Endothelial cell of umbilical vein (primary cell): ENCODE results near the gene CELF2. TPM values are rescaled to one million over a fixed set of nuclear protein-coding genes. Genes with fewer than 3 reads are reported as not detected.

Experiments
- BruUV-seq: library from RNA; stranded (reverse); fragments of 400-500 nt; replicated peaks from 2 replicates; lab custom pipeline; 2021; lab: Mats Ljungman, UMichigan
- CTCF ChIA-PET: fragments of 300-600, 350-600 bp; sonication (Branson Sonifier 250); formaldehyde crosslinking; loops from one replicate; lab custom pipeline; 2021; ENCODE audit warnings: antibody characterized with exemption, inconsistent platforms; lab: Charles Lee
- POLR2A ChIA-PET: fragments of 300-600, 350-600 bp; sonication (Branson Sonifier 250); formaldehyde crosslinking; loops from one replicate; lab custom pipeline; 2021; ENCODE audit warnings: antibody characterized with exemption, inconsistent platforms; lab: Charles Lee
- DNase-seq: peaks from one replicate; pipeline ENCODE4 v3.0.0-alpha.2; 2011; ENCODE audit warnings: low read depth, low spot score
- FAIRE-seq: peaks from 2 replicates; lab custom pipeline; 2011; peaks lifted over from hg19 to GRCh38; lab: Jason Lieb, UNC
- H2AFZ ChIP-seq: 2 replicates; pipeline ENCODE4 v1.6.0; 2012; ENCODE audit warnings: low read depth, low read length, control low read depth, inconsistent platforms
- H3K27ac ChIP-seq: 2 replicates; pipeline ENCODE4 v1.5.1; 2011; ENCODE audit warnings: low read depth, mild to moderate bottlenecking, control low read depth, low read length, moderate library complexity; ENCODE audit not compliant: insufficient read depth
- H3K27me3 ChIP-seq, 2 experiments: 2 replicates each; pipeline versions ENCODE4 v1.6.0 to v1.6.1; 2011; ENCODE audit warnings: low read length in 2 of 2, mixed read lengths in 1 of 2; ENCODE audit not compliant: control insufficient read depth in 2 of 2, insufficient read depth in 2 of 2
- H3K36me3 ChIP-seq, 2 experiments: 2 replicates in 1 of 2; 3 replicates in 1 of 2; pipeline ENCODE4 v1.5.1; 2011; ENCODE audit warnings: low read length in 2 of 2, mild to moderate bottlenecking in 1 of 2, moderate library complexity in 1 of 2; ENCODE audit not compliant: control insufficient read depth in 2 of 2, insufficient read depth in 2 of 2; ENCODE audit errors: extremely low read depth in 1 of 2
- H3K4me1 ChIP-seq: 3 replicates; pipeline ENCODE4 v1.5.1; 2011; ENCODE audit warnings: mild to moderate bottlenecking, low read length; ENCODE audit not compliant: control insufficient read depth, insufficient read depth; ENCODE audit errors: extremely low read depth
- H3K4me2 ChIP-seq: 2 replicates; pipeline ENCODE4 v1.6.1; 2011; ENCODE audit warnings: low read length, control low read depth, mixed read lengths; ENCODE audit not compliant: insufficient read depth
- H3K4me3 ChIP-seq, 3 experiments: fragments of 200-600 bp in 1 of 3; sonication (generic), shearing (Covaris generic) in 1 of 3; replicated peaks in 1 of 3; 2 replicates each; pipeline ENCODE4 v1.5.1; 2011 to 2016; ENCODE audit warnings: control low read depth in 3 of 3, low read length in 3 of 3, mild to moderate bottlenecking in 2 of 3, inconsistent platforms in 1 of 3, low read depth in 1 of 3, moderate library complexity in 1 of 3; ENCODE audit not compliant: insufficient read depth in 1 of 3
- H3K79me2 ChIP-seq: 2 replicates; pipeline ENCODE4 v1.6.0; 2012; ENCODE audit warnings: low read length, inconsistent platforms; ENCODE audit not compliant: control insufficient read depth, insufficient read depth
- H3K9ac ChIP-seq: replicated peaks from 2 replicates; pipeline ENCODE3; 2011; ENCODE audit warnings: low read length, control low read depth; ENCODE audit not compliant: insufficient read depth; ENCODE audit errors: extremely low read depth
- H3K9me1 ChIP-seq: replicated peaks from 3 replicates; pipeline ENCODE4 v1.6.0; 2011; ENCODE audit warnings: mild to moderate bottlenecking, low read length; ENCODE audit not compliant: control insufficient read depth, insufficient read depth; ENCODE audit errors: extremely low read depth
- H3K9me3 ChIP-seq: replicated peaks from 2 replicates; pipeline ENCODE4 v1.5.1; 2012; ENCODE audit warnings: low read length, inconsistent platforms; ENCODE audit not compliant: control insufficient read depth, insufficient read depth
- H4K20me1 ChIP-seq: replicated peaks from 2 replicates; pipeline ENCODE3; 2011; ENCODE audit warnings: mild to moderate bottlenecking, low read length; ENCODE audit not compliant: control insufficient read depth, insufficient read depth; ENCODE audit errors: extremely low read depth
- EZH2 ChIP-seq: IDR thresholded peaks from 2 replicates; pipeline ENCODE4 v1.6.1; 2012; ENCODE audit warnings: borderline replicate concordance, low read depth, mild to moderate bottlenecking, moderate library complexity, low read length, inconsistent platforms; ENCODE audit not compliant: severe bottlenecking
- FOS ChIP-seq: IDR thresholded peaks from 2 replicates; pipeline ENCODE4 v1.6.1; 2011; ENCODE audit warnings: mild to moderate bottlenecking, low read length, moderate library complexity, borderline replicate concordance; ENCODE audit not compliant: insufficient read depth
- GATA2 ChIP-seq: IDR thresholded peaks from 2 replicates; pipeline ENCODE4 v1.7.0; 2011; ENCODE audit warnings: low read depth, mild to moderate bottlenecking, moderate library complexity, mixed read lengths, low read length; ENCODE audit not compliant: insufficient read length, insufficient read depth
- JUN ChIP-seq: IDR thresholded peaks from 2 replicates; pipeline ENCODE4 v1.6.1; 2011; ENCODE audit warnings: borderline replicate concordance, low read depth; ENCODE audit not compliant: insufficient read length, insufficient read depth
- MAX ChIP-seq: IDR thresholded peaks from 2 replicates; pipeline ENCODE4 v1.6.1; 2011; ENCODE audit not compliant: insufficient read depth, insufficient read length
- MYC ChIP-seq: IDR thresholded peaks from one replicate; pipeline ENCODE4 v1.6.1; 2011; ENCODE audit warnings: mild to moderate bottlenecking, low read depth, low read length
- POLR2A ChIP-seq: IDR thresholded peaks from 2 replicates; pipeline ENCODE4 v1.6.1; 2012; ENCODE audit warnings: low read depth, mild to moderate bottlenecking, control low read depth, low read length
- POLR2AphosphoS5 ChIP-seq: IDR thresholded peaks from 2 replicates; pipeline ENCODE4 v1.6.1; 2012; ENCODE audit warnings: low read depth, mild to moderate bottlenecking, control low read depth, low read length, moderate library complexity; ENCODE audit not compliant: insufficient read depth
- dilution Hi-C: fragments of 300-500 bp; cut with MboI; formaldehyde crosslinking; loops from one replicate; pipeline ENCODE4 v1.15.0; 2019; ENCODE audit warnings: low sequenced_read_pairs; ENCODE audit not compliant: extremely low pct_ligation_motif_present
- intact Hi-C: fragments of 100-400 bp; cut with micrococcal nuclease; formaldehyde crosslinking; loops from one replicate; pipeline ENCODE4 v1.10.0; 2022
- polyA plus RNA-seq, 4 experiments: library from polyadenylated mRNA; depleted of rRNA in 3 of 4; stranded (reverse) in 3 of 4; unstranded in 1 of 4; fragments of >200 nt; gene quantifications; 2 replicates each; pipeline versions ENCODE4 v1.2.1 to v1.2.3, GENCODE V29; 2011 to 2012; ENCODE audit warnings: missing spikeins in 1 of 4
- total RNA-seq: library from RNA; stranded (reverse); gene quantifications from 2 replicates; pipeline ENCODE4 v1.2.3, GENCODE V29; 2021
- TF ChIP-seq, protein P1 (sequence below), 2 donors: IDR thresholded peaks; 1 replicate in 1 of 2; 2 replicates in 1 of 2; pipeline ENCODE4 v1.5.1; 2011; ENCODE audit warnings: low read length in 2 of 2, mild to moderate bottlenecking in 2 of 2, moderate library complexity in 2 of 2, control low read depth in 1 of 2, inconsistent platforms in 1 of 2, low read depth in 1 of 2; ENCODE audit not compliant: insufficient read depth in 1 of 2; ENCODE audit errors: extremely low read depth in 1 of 2

CELF2 gene
- total and polyA plus RNA-seq, 2 donors (not counting 3 experiments of a cell fraction or from before 2014, with no cell fraction given) = 21.6 to 42.6 TPM

DNA sequence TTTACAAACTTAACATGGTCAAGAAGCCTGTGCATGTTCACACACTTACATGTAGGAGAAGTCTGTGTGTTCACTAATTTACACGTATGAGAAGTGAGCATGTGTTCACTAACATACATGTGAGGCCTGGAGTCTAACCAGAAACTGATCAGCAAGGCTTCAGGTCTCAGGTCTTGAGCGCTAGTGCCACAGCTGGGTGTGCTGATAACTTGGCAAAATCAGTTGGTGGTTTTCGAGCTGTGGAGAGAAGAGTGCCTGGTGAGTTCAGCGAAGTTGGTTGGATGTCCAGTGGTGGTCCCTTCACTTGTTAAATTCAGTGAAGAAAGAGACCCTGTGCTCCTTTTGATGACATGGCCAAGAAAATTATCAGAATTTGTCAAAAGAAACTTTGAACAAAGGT is 98.7 kb downstream of the CELF2 start:
- intact Hi-C loops = no loop called here

More for the DNA sequence above, 98.7 kb downstream of the CELF2 start:
- Histone ChIP-seq H3K36me3 (no peaks in the 10 kb centered on the region), H3K4me2 (no peak overlapping the region), H3K4me1 (no peaks in the 10 kb centered on the region), H3K9me1 (no peaks in the 10 kb centered on the region), H3K9ac (no peak overlapping the region), H3K79me2 (no peaks in the 10 kb centered on the region), H2AFZ (no peak overlapping the region), H3K9me3 (no peaks in the 10 kb centered on the region), H3K4me3 (no peak overlapping the region), H3K27me3 (no peaks in the 10 kb centered on the region), H3K27ac (no peak overlapping the region), H4K20me1 (no peaks in the 10 kb centered on the region)
- FAIRE-seq = no peak
- TF ChIP-seq FOS (no peak), POLR2AphosphoS5 (no peak), GATA2 (no peak), POLR2A (no peak), JUN (no peak), MYC (no peak), MAX (no peak), EZH2 (no peak)
- TF ChIP-seq, protein P1, sequence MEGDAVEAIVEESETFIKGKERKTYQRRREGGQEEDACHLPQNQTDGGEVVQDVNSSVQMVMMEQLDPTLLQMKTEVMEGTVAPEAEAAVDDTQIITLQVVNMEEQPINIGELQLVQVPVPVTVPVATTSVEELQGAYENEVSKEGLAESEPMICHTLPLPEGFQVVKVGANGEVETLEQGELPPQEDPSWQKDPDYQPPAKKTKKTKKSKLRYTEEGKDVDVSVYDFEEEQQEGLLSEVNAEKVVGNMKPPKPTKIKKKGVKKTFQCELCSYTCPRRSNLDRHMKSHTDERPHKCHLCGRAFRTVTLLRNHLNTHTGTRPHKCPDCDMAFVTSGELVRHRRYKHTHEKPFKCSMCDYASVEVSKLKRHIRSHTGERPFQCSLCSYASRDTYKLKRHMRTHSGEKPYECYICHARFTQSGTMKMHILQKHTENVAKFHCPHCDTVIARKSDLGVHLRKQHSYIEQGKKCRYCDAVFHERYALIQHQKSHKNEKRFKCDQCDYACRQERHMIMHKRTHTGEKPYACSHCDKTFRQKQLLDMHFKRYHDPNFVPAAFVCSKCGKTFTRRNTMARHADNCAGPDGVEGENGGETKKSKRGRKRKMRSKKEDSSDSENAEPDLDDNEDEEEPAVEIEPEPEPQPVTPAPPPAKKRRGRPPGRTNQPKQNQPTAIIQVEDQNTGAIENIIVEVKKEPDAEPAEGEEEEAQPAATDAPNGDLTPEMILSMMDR (IDR thresholded peaks at IDR 0.05; ENCODE audit: extremely low read depth in 1 of 2, insufficient read depth in 1 of 2, low read depth in 1 of 2, low read length in 2 of 2) = no peak
- dilution Hi-C loops = no loop called here
- ChIA-PET CTCF (no interaction called here), POLR2A (no interaction called here)
- DNase-seq = no peak
- no TSS peak for BruUV-seq
